HEK293T (cell line): ENCODE measurements around the gene MDFIC2.

Source experiments
- BHLHE40 ChIP-seq: fragments of 450-650 bp; IDR thresholded peaks from 2 replicates; pipeline ENCODE4 v1.6.1; 2016; ENCODE audit warnings: mild to moderate bottlenecking, moderate library complexity, borderline replicate concordance
- ZNF384 ChIP-seq: fragments of 450-650 bp; IDR thresholded peaks from 2 replicates; pipeline ENCODE4 v1.6.1; 2016

DNA sequence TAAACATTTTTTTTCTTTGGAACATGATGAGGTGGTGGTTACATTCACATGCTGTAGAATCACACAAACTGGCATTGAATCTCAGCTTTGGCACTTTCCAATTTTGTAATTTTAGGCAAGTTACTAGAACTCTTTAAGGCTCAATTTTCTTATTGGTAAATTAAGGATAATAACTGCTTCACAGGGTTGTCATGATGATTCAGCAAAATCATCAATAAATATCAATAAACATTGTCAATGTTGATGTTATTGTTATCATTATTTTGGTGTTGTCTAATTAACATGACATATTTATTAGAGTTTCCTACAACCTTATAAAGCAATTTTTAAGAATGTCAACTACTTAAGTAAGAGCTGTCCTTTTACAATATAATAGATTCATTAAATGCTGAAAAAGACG is 1.6 kb downstream of the MDFIC2 start:
- TF ChIP-seq BHLHE40 (no peak), ZNF384 (no peak)
